OCI-LY3 (cell line): ENCODE data around the gene AFDN.

Experiments
- H2AFZ ChIP-seq: fragments of 200-600, 300-600 bp; shearing (Covaris generic); 2 replicates; pipeline ENCODE4 v1.6.0; 2014; ENCODE audit warnings: antibody characterized with exemption, low read depth, low read length
- H3K27ac ChIP-seq: fragments of 200-600, 300-600 bp; sonication (generic); 2 replicates; pipeline ENCODE4 v1.5.1; 2014; ENCODE audit warnings: mild to moderate bottlenecking, low read length, moderate library complexity, mixed read lengths
- H3K27me3 ChIP-seq: fragments of 200-600, 300-600 bp; sonication (generic); 2 replicates; pipeline ENCODE4 v1.6.1; 2014; ENCODE audit warnings: low read depth, low read length, mixed read lengths
- H3K36me3 ChIP-seq: fragments of 200-600, 300-600 bp; sonication (generic); replicated peaks from 2 replicates; pipeline ENCODE3; 2014; ENCODE audit warnings: low read depth, low read length, mixed read lengths
- H3K4me1 ChIP-seq: fragments of 300-600, 200-600 bp; sonication (generic); 2 replicates; pipeline ENCODE4 v1.6.1; 2014; ENCODE audit warnings: low read length, mixed read lengths
- H3K4me2 ChIP-seq: fragments of 200-600, 300-600 bp; sonication (generic); 2 replicates; pipeline ENCODE4 v1.6.1; 2014; ENCODE audit warnings: low read length, mixed read lengths
- H3K4me3 ChIP-seq: fragments of 300-600, 200-600 bp; sonication (generic); 2 replicates; pipeline ENCODE4 v1.5.1; 2014; ENCODE audit warnings: antibody characterized with exemption, mild to moderate bottlenecking, low read length, moderate library complexity
- H3K79me2 ChIP-seq: fragments of 300-600, 200-600 bp; shearing (Covaris generic); 2 replicates; pipeline ENCODE4 v1.6.1; 2014; ENCODE audit warnings: mild to moderate bottlenecking, low read length, mixed read lengths
- H3K9ac ChIP-seq: fragments of 300-600, 200-600 bp; shearing (Covaris generic); 2 replicates; pipeline ENCODE4 v1.6.0; 2014; ENCODE audit warnings: mild to moderate bottlenecking, low read length, moderate library complexity
- H3K9me3 ChIP-seq: fragments of 200-600, 300-600 bp; shearing (Covaris generic); 2 replicates; pipeline ENCODE4 v1.6.1; 2014; ENCODE audit warnings: low read length, mixed read lengths; ENCODE audit not compliant: insufficient read depth
- H4K20me1 ChIP-seq: fragments of 200-600, 300-600 bp; sonication (generic); 2 replicates; pipeline ENCODE4 v1.6.1; 2016; ENCODE audit warnings: low read length, mixed read lengths; ENCODE audit not compliant: insufficient read depth
- CTCF ChIP-seq: fragments of 200-600, 300-600 bp; sonication (generic); IDR thresholded peaks from 2 replicates; pipeline ENCODE4 v1.5.1; 2014; ENCODE audit warnings: antibody characterized with exemption, low read length, low read depth
- EZH2phosphoT487 ChIP-seq: fragments of 200-600 bp; shearing (Covaris generic); IDR thresholded peaks from 2 replicates; pipeline ENCODE4 v1.6.1; 2018; ENCODE audit warnings: antibody characterized with exemption, mixed run types, low read depth

AFDN gene

GRCh38 chr6:167906899-167907298, 80.2 kb downstream of the AFDN start:
- peaks cover 21% of the 10 kb centered on the region for H3K4me1 ChIP-seq
- peaks cover 40% of the 10 kb centered on the region for H3K36me3 ChIP-seq
- no peak overlapping the region for H3K4me3 ChIP-seq
- no peaks in the 10 kb centered on the region for H3K79me2 ChIP-seq
- H4K20me1 ChIP-seq = peaks cover 3% of the 10 kb centered on the region; the same call in 1 of the 2 replicates
- H3K4me2 ChIP-seq = no peak overlapping the region
- H3K27me3 ChIP-seq = no peaks in the 10 kb centered on the region
- TF ChIP-seq EZH2phosphoT487 = no peak
- TF ChIP-seq CTCF = no peak
- H3K9me3 ChIP-seq = no peaks in the 10 kb centered on the region
- H3K9ac ChIP-seq = no peak overlapping the region
- H2AFZ ChIP-seq = no peak overlapping the region
- no peak overlapping the region for H3K27ac ChIP-seq

DNA sequence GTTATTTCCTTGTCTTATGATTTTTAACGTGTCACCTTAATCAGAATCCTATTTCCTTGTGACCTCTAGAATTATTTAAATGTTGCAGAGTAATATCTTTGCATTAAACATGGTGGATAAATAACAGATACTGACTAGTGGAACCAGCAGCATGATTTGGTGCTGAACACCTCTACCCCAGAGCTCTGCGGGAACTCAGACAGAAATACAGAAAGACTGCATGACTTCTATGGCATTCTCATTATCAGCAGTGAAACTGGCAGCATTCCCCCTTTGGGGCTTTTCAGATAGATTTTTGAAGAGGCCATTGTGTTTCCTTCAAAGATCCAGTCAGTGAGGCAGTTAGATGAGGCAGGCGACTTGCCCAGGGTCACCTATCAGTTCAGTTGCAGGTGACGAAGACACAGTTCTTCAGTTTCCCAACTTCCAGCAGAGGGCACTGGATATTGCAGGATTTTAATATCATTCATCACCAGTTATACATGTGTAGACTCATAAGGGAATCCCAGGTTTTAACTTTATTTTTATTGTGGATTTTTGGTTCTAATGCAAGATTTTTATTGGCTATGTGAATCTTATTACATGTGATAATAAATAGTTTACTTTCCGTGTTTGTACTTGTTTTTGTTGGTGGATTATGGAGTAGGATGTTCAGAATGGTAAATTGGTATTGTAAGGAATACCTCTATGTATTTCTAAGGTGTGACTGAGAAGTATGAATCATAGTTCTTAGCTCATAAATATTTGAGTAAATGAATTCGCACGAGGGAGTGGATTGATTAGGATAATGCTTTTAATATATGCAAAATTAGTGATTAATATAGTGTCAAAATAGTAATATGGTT, 81.3 kb downstream of the AFDN start:
- Histone ChIP-seq H3K4me3 (no peak overlapping the region), H3K36me3 (peaks cover 40% of the 10 kb centered on the region), H3K79me2 (no peaks in the 10 kb centered on the region), H3K27ac (no peak overlapping the region), H4K20me1 (peaks cover 3% of the 10 kb centered on the region; the same call in 1 of the 2 replicates), H3K4me2 (no peak overlapping the region), H3K9ac (no peak overlapping the region), H2AFZ (no peak overlapping the region), H3K4me1 (peaks cover 21% of the 10 kb centered on the region), H3K27me3 (no peaks in the 10 kb centered on the region), H3K9me3 (no peaks in the 10 kb centered on the region)
- no peak for TF ChIP-seq EZH2phosphoT487
- TF ChIP-seq CTCF = peak; percentile 28; the same call in 1 of the 2 replicates

DNA sequence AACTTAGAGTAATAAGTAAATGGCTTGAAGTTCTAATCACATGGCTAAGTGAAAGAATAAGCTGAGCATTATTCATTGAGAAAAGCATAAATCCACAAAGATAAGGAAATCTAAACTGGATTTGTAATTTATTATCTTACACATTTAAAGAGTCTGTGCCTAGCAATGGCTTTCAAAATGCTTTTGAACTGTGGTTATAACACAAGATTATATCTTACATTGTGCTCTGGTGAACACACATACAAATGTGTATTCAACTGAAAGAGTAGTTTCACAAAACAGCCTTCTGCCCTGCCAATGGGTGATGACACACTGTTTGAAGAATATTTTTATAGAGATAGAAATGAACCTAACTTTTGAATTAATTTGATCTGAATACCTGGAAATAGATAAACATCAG, 83.3 kb downstream of the AFDN start:
- H3K36me3 ChIP-seq = peaks cover 46% of the 10 kb centered on the region
- no peak overlapping the region for H3K9ac ChIP-seq
- H3K4me1 ChIP-seq = peaks cover 4% of the 10 kb centered on the region
- H2AFZ ChIP-seq = no peak overlapping the region
- H3K79me2 ChIP-seq = no peaks in the 10 kb centered on the region
- no peak overlapping the region for H3K27ac ChIP-seq
- TF ChIP-seq CTCF = no peak
- TF ChIP-seq EZH2phosphoT487 = no peak
- H3K4me3 ChIP-seq = no peak overlapping the region
- H3K27me3 ChIP-seq = no peaks in the 10 kb centered on the region
- H4K20me1 ChIP-seq = peaks cover 3% of the 10 kb centered on the region; the same call in 1 of the 2 replicates
- H3K9me3 ChIP-seq = no peaks in the 10 kb centered on the region
- no peak overlapping the region for H3K4me2 ChIP-seq

DNA sequence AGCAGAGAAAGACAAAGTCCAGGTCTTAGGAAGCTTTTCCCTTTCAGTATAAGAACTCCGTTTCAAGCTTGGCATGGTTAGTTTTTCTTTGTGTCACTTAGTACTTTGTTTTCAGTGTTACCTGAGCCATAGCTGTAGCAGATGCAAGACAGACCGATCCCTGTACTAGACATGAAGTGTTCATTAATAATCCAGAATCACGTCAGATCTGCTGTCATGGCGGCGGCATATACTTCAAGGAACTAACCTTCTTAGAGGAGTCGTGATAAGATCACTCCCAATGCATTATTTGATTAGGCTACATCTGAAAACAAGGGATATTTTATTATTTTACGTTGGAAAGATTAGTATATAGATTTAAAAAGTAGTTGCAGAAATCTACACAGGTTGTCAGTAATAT, 83.9 kb downstream of the AFDN start:
- no peak overlapping the region for H3K9ac ChIP-seq
- no peaks in the 10 kb centered on the region for H3K79me2 ChIP-seq
- TF ChIP-seq CTCF (no peak), EZH2phosphoT487 (no peak)
- H3K4me3 ChIP-seq = no peak overlapping the region
- H3K27ac ChIP-seq = no peak overlapping the region
- no peaks in the 10 kb centered on the region for H3K9me3 ChIP-seq
- H3K36me3 ChIP-seq = peaks cover 46% of the 10 kb centered on the region
- no peaks in the 10 kb centered on the region; the same call in 1 of the 2 replicates for H3K4me1 ChIP-seq
- H2AFZ ChIP-seq = no peak overlapping the region
- H3K4me2 ChIP-seq = no peak overlapping the region
- H4K20me1 ChIP-seq = peaks cover 3% of the 10 kb centered on the region; the same call in 1 of the 2 replicates
- no peaks in the 10 kb centered on the region for H3K27me3 ChIP-seq
